ENCODE measurements around the gene MYRFL. TPM values are rescaled to one million over a fixed set of nuclear protein-coding genes. Genes with fewer than 3 reads are reported as not detected.
"Not testable (repeated sequence)": the region's sequence is repeated elsewhere in the genome, so short reads cannot be mapped to it uniquely, and the experiment has no call there.

The MYRFL gene
- total RNA-seq = not detected

DNA sequence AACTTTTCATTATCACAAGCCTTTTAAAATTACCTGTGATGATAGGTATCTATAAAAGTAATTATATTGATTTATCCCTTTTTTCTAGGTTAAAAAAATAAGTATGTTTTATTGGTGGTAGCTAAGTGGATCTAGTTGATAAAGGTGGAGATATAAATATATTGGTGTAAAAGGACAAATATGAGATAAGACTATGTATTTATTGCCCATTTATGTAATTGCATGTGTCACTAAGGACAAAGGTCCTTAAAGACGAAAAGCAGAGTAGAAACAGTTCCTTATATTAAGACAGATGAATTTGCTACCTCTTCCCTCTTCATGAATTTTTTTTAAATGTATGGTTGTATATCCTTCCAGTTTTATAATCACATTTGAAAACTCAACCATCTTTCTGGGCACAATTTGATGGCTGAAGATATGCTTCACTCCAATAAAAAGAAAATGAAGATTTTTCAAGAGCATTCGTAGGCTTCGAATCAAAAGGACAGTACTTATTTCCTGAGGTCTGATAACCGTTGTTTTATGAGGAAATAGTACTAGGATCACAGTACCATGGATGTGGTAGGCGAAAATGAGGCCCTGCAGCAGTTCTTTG, at the start of gene MYRFL:
Gene MYRFL, plus strand, starts transcription at position 262 of the 595 bp plus-strand sequence. Its CDS starts 291 bp downstream, at position 553.
- Histone ChIP-seq H3K9me3 (no peaks in the 10 kb centered on the region), H3K4me3 (no peak within 1 kb of the TSS), H3K36me3 (no peaks in the 10 kb centered on the region), H3K4me1 (peaks cover 0 to 8% of the 10 kb centered on the region in 2 donors), H3K27me3 (no peaks in the 10 kb centered on the region), H3K27ac (no peak within 1 kb of the TSS)
- DNase-seq (ENCODE audit: low spot score) = no peak
- TF ChIP-seq, protein P1, sequence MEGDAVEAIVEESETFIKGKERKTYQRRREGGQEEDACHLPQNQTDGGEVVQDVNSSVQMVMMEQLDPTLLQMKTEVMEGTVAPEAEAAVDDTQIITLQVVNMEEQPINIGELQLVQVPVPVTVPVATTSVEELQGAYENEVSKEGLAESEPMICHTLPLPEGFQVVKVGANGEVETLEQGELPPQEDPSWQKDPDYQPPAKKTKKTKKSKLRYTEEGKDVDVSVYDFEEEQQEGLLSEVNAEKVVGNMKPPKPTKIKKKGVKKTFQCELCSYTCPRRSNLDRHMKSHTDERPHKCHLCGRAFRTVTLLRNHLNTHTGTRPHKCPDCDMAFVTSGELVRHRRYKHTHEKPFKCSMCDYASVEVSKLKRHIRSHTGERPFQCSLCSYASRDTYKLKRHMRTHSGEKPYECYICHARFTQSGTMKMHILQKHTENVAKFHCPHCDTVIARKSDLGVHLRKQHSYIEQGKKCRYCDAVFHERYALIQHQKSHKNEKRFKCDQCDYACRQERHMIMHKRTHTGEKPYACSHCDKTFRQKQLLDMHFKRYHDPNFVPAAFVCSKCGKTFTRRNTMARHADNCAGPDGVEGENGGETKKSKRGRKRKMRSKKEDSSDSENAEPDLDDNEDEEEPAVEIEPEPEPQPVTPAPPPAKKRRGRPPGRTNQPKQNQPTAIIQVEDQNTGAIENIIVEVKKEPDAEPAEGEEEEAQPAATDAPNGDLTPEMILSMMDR (IDR thresholded peaks at IDR 0.05) = no peak

DNA sequence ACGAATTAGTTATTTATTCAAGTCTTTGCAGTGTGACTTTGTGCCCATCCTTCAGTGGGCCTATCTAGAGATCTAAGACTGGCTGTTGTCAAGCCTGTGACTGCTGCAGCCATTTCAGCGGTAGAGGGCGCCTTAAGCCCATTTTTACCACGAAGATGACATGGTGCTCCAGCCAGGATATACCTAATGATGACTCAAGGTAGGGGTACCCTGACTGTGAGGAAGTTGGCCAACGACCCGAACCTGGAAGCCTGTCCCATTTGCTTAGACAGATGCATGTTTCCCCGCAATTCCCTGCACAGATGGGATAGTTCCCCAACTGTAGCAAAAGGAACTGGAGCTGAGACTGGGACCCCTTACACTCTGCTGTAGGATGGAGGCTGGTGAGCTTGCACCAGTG, 45.1 kb upstream of the MYRFL start:
- no peaks in the 10 kb centered on the region for H3K9me3 ChIP-seq

DNA sequence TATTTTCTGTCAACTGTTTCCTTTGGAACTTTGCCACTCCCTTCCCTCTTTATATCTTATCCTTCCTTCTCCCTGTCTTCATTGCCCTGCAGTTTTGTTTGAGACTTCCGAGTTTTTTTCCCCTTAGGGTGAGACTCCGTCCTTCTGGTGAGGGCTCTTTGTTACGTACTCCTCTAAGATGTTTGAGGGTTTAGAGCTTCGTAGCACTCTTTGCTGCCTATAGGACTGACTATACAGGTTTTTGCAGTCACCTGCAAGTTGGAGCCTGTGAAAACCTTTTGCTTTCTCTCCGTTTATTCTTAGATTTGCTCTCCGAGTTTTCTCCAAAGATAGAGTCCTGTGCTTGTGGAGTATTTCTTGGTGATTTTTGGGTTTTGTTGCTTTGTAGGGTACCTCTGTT, 41.7 kb upstream of the MYRFL start:
- Histone ChIP-seq H3K36me3 (no peaks in the 10 kb centered on the region), H3K27ac (no peak overlapping the region), H3K4me3 (no peak overlapping the region), H3K4me1 (no peaks in the 10 kb centered on the region), H3K9me3 (no peaks in the 10 kb centered on the region), H3K27me3 (no peaks in the 10 kb centered on the region)
- DNase-seq (ENCODE audit: low spot score) = no peak
- TF ChIP-seq, protein P1 (IDR thresholded peaks at IDR 0.05) = no peak

More for the DNA sequence above, 45.1 kb upstream of the MYRFL start:
- TF ChIP-seq, protein P1 (IDR thresholded peaks at IDR 0.05) = no peak
- no peak for DNase-seq (ENCODE audit: low spot score)
- Histone ChIP-seq H3K4me3 (no peak overlapping the region), H3K27me3 (no peaks in the 10 kb centered on the region), H3K36me3 (no peaks in the 10 kb centered on the region), H3K27ac (no peak overlapping the region), H3K4me1 (no peaks in the 10 kb centered on the region)

DNA sequence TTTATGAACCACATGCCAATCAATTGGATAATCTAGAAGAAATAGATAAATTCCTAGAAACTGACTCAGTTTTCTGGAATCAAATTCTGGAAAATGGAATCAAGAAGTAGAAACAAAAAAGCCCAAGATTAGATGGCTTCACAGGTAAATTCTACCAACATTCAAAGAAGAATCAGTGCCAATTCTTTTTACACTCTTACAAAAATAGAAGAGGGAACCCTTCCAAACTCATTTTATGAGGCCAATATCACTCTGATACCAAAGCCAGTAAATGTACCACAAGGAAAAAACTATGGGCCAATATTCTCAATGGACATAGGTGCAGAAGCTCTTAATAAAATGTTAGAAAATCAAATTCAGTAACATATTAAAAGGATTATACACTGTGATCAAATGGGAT, 35.7 kb upstream of the MYRFL start:
- TF ChIP-seq, protein P1 (IDR thresholded peaks at IDR 0.05) = no peak
- no peaks in the 10 kb centered on the region for H3K4me1 ChIP-seq
- no peak for DNase-seq (ENCODE audit: low spot score)
- H3K36me3 ChIP-seq = no peaks in the 10 kb centered on the region
- peaks cover 0 to 20% of the 10 kb centered on the region in 2 donors for H3K9me3 ChIP-seq
- no peak overlapping the region for H3K4me3 ChIP-seq
- no peaks in the 10 kb centered on the region for H3K27me3 ChIP-seq
- H3K27ac ChIP-seq = no peak overlapping the region

DNA sequence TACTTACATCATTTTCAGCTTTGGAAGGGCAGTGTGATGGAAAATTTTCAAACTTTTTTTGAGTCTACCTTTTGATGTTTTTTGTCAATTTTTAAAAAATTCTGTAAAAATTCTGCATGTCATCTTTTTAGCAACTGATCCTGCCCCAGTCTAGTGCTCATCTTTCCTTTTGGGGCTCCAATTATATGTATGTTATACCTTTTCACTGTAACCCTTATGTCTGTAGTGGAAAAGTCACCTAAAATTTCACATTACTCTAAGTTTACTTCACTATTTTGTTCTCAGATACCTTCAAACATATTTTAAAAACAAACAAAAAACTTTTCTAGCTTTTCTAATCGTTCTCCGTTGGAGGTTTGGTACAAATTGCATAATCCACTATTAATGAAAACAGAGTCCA, 32.5 kb upstream of the MYRFL start:
- H3K9me3 ChIP-seq = peaks cover 0 to 20% of the 10 kb centered on the region in 2 donors
- no peak overlapping the region for H3K27ac ChIP-seq
- TF ChIP-seq, protein P1 (IDR thresholded peaks at IDR 0.05) = no peak
- H3K4me1 ChIP-seq = no peaks in the 10 kb centered on the region
- H3K4me3 ChIP-seq = no peak overlapping the region
- no peak for DNase-seq (ENCODE audit: low spot score)
- no peaks in the 10 kb centered on the region for H3K27me3 ChIP-seq
- H3K36me3 ChIP-seq = peaks cover 7% of the 10 kb centered on the region

DNA sequence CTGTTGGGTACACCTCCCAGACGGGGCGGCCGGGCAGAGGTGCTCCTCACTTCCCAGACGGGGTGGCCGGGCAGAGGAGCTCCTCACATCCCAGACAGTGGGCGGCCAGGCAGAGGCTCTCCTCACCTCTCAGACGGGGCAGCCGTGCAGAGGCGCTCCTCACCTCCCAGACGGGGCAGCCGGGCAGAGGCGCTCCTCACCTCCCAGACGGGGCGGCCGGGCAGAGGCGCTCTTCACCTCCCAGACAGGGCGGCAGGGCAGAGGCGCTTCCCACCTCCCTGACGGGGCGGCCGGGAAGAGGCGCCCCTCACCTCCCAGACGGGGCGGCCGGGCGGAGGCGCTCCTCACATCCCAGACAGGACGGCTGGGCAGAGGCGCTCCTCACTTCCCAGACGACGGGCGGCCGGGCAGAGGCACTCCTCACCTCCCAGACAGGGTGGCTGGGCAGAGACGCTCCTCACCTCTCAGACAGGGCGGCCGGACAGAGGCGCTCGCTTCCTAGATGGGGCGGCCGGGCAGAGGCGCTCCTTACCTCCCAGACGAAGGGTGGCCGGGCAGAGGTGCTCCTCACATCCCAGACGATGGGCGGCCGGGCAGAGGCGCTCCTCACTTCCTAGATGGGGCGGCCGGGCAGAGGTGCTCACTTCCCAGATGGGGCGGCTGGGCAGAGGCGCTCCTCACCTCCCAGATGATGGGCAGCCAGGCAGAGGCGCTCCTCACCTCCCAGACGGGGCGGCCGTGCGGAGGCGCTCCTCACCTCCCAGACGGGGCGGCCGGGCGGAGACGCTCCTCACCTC, 17.7 kb upstream of the MYRFL start:
- not testable (repeated sequence) for H3K9me3 ChIP-seq; DNase-seq (ENCODE audit: low spot score); H3K4me3 ChIP-seq; H3K27ac ChIP-seq; H3K36me3 ChIP-seq; H3K4me1 ChIP-seq; H3K27me3 ChIP-seq
